Transverse colon (tissue), 4 donors: Measurements from ENCODE around the gene ETDC. TPM values are rescaled to one million over a fixed set of nuclear protein-coding genes. Genes with fewer than 3 reads are reported as not detected.
"Not testable (repeated sequence)": the region's sequence is repeated elsewhere in the genome, so short reads cannot be mapped to it uniquely, and the experiment has no call there.

Experiments used
- DNase-seq: peaks from one replicate; pipeline ENCODE4 v3.0.0-alpha.2; 2019
- H3K27ac ChIP-seq, 4 donors: fragments of 200-600 bp; sonication (generic); 2 replicates each; pipeline ENCODE4 v1.5.1; 2016 to 2018; ENCODE audit warnings: inconsistent platforms in 4 of 4
- H3K27me3 ChIP-seq: fragments of 200-600 bp; sonication (generic); 2 replicates; pipeline ENCODE4 v1.5.1; 2017; ENCODE audit warnings: inconsistent platforms
- H3K36me3 ChIP-seq, 4 donors: fragments of 200-600 bp; sonication (generic); 2 replicates each; pipeline ENCODE4 v1.5.1; 2017 to 2019; ENCODE audit warnings: inconsistent platforms in 4 of 4
- H3K4me1 ChIP-seq, 4 donors: fragments of 200-600 bp; sonication (generic); 2 replicates each; pipeline ENCODE4 v1.5.1; 2017 to 2020; ENCODE audit warnings: inconsistent platforms in 4 of 4
- H3K4me3 ChIP-seq, 4 donors: fragments of 200-600 bp; sonication (generic); 1 replicate in 1 of 4; 2 replicates in 3 of 4; pipeline versions ENCODE4 v1.5.1 to v1.6.1; 2017 to 2019; ENCODE audit warnings: inconsistent platforms in 4 of 4
- H3K9me3 ChIP-seq, 2 donors: fragments of 200-600 bp; sonication (generic); 2 replicates each; pipeline ENCODE4 v1.5.1; 2017 to 2019; ENCODE audit warnings: inconsistent platforms in 2 of 2
- EP300 ChIP-seq: sonication (generic); formaldehyde crosslinking; IDR thresholded peaks from one replicate; pipeline ENCODE4 v1.6.1; 2017; ENCODE audit warnings: antibody characterized with exemption, low read depth
- POLR2A ChIP-seq: fragments of 450-650 bp; IDR thresholded peaks from one replicate; pipeline ENCODE4 v1.6.1; 2016; ENCODE audit warnings: antibody characterized with exemption, mild to moderate bottlenecking, moderate library complexity
- POLR2AphosphoS5 ChIP-seq, 3 donors: sonication (generic); formaldehyde crosslinking; IDR thresholded peaks; one replicate each; pipeline ENCODE4 v1.6.1; 2016; ENCODE audit warnings: antibody characterized with exemption in 3 of 3
- WGBS, 2 donors: methylation state at CpG; one replicate each; pipeline ENCODE4 v1.1.5; 2018; ENCODE audit warnings: low coverage in 1 of 2; 5-methylcytosine and 5-hydroxymethylcytosine counted together
- in situ Hi-C, 4 donors: fragments of 200-750 bp; cut with MboI; loops; one replicate each; pipeline versions ENCODE4 v1.15.0 to v1.15.1; 2017; ENCODE audit warnings: low sequenced_read_pairs in 3 of 4, low pct_ligation_motif_present in 1 of 4, low pct_unique_long_range_greater_than_20kb in 1 of 4
- intact Hi-C: fragments of 100-400 bp; cut with DNase I; formaldehyde crosslinking; loops from one replicate; pipeline ENCODE4 v1.15.1; 2023; ENCODE audit warnings: low total_unique reads
- total RNA-seq, 4 donors: library from RNA; depleted of rRNA; stranded (reverse); fragments of >200 nt; gene quantifications; one replicate each; pipeline ENCODE4 v1.1.0, GENCODE V29; 2016
- TF ChIP-seq, protein P1 (sequence below), 5 experiments: fragments of 200-600 bp in 3 of 5; fragments of 450-650 bp in 2 of 5; sonication (generic) in 3 of 5; IDR thresholded peaks; 1 replicate in 2 of 5; 2 replicates in 3 of 5; pipeline ENCODE4 v1.5.1; 2016 to 2017; ENCODE audit warnings: antibody characterized with exemption in 5 of 5, inconsistent platforms in 3 of 5, mild to moderate bottlenecking in 2 of 5, moderate library complexity in 1 of 5

The ETDC gene
- total RNA-seq = not detected

DNA sequence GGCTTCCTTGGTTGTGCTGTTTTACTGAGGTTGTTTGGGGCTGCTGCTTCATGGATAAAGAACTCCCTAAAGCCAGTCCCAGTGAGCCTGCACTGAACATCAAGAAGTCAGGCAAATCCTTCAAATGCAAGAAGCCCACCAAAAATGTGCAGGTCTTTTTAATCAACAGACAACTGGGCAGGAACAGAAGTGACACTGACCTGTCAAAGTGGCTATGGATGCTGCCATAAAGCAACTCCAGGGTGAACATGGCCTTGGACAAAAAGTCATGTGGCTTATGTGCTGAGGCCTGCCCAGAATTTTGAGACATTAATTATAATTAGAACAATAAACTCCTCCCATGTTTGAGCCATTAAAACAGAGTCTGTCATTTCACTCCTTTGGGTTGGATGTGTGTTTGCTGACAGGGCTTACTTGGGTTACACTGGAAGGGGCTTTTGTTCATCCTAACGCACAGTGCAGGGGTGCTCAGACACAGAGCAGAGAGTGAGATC lies at the start of gene ETDC:
ETDC (plus strand) TSS at position 51 of the 494 bp plus-strand sequence; CDS start at position 51, 0 bp downstream.
- Histone ChIP-seq H3K27ac (no peak within 1 kb of the TSS), H3K4me3 (no peak within 1 kb of the TSS), H3K27me3 (no peaks in the 10 kb centered on the region), H3K36me3 (no peaks in the 10 kb centered on the region), H3K4me1 (no peaks in the 10 kb centered on the region), H3K9me3 (no peaks in the 10 kb centered on the region)
- DNase-seq = no peak
- 64% methylated on average over 1 of the region's 1 CpG; no CpG with 5 or more reads in 1 of the 2 donors for WGBS, 2 donors
- in situ Hi-C loops (no loop called here), intact Hi-C loops (no loop called here)
- no peak for TF ChIP-seq POLR2A
- TF ChIP-seq POLR2AphosphoS5 (IDR thresholded peaks at IDR 0.05) = no peak
- TF ChIP-seq EP300 = no peak
- TF ChIP-seq, protein P1, sequence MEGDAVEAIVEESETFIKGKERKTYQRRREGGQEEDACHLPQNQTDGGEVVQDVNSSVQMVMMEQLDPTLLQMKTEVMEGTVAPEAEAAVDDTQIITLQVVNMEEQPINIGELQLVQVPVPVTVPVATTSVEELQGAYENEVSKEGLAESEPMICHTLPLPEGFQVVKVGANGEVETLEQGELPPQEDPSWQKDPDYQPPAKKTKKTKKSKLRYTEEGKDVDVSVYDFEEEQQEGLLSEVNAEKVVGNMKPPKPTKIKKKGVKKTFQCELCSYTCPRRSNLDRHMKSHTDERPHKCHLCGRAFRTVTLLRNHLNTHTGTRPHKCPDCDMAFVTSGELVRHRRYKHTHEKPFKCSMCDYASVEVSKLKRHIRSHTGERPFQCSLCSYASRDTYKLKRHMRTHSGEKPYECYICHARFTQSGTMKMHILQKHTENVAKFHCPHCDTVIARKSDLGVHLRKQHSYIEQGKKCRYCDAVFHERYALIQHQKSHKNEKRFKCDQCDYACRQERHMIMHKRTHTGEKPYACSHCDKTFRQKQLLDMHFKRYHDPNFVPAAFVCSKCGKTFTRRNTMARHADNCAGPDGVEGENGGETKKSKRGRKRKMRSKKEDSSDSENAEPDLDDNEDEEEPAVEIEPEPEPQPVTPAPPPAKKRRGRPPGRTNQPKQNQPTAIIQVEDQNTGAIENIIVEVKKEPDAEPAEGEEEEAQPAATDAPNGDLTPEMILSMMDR (IDR thresholded peaks at IDR 0.05) = no peak

DNA sequence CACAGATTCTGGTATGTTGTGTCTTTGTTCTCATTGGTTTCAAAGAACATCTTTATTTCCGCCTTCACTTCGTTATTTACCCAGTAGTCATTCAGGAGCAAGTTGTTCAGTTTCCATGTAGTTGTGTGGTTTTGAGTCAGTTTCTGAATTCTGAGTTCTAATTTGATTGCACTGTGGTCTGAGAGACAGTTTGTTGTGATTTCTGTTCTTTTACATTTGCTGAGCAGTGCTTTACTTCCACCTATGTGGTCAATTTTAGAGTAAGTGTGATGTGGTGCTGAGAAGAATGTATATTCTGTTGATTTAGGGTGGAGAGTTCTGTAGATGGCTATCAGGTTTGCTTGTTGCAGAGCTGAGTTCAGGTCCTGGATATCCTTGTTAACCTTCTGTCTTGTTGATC lies 48.3 kb upstream of the ETDC start:
- H3K9me3 ChIP-seq, DNase-seq, H3K27ac ChIP-seq, in situ Hi-C loops, H3K4me3 ChIP-seq, H3K36me3 ChIP-seq, H3K4me1 ChIP-seq, H3K27me3 ChIP-seq, intact Hi-C loops: not testable (repeated sequence)
- WGBS, 2 donors = 84% methylated on average over 2 of the region's 2 CpGs; no CpG with 5 or more reads in 1 of the 2 donors

DNA sequence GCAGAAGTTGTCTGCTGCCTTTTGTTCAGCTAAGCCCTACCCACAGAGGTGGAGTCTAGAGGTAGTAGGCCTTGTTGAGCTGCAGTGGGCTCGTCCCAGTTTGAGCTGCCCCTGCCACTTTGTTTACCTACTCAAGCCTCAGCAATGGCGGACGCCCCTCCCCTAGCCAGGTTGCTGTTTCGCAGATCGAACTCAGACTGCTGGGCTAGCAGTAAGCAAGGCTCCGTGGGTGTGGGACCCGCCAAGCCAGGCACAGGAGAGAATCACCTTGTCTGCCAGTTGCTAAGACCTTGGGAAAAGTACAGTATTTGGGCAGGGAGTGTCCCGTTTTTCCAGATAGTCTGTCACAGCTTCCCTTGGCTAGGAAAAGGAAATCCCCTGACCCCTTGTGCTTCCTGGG lies 45.9 kb upstream of the ETDC start:
- 88% methylated on average over 8 of the region's 8 CpGs; no CpG with 5 or more reads in 1 of the 2 donors for WGBS, 2 donors
- DNase-seq, H3K27me3 ChIP-seq, H3K9me3 ChIP-seq, H3K4me3 ChIP-seq, H3K27ac ChIP-seq, in situ Hi-C loops, H3K4me1 ChIP-seq, intact Hi-C loops, H3K36me3 ChIP-seq: not testable (repeated sequence)

DNA sequence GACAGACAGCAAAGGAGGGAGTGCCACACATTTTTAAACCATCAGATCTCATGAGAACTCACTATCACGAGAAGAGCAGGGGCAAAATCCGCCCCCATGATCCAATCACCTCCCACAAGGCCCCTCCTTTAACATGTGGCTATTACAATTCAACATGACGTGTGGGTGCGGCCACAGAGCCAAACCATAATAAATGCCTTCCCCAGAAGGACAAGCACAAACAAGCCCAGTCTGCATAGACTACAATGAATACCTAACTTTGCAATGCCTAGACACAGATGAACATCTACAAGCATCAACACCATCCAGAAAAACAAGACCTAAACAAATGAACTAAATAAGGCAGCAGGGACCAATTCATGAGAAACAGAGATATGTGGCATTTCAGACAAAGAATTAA lies 45.1 kb upstream of the ETDC start:
- no peaks in the 10 kb centered on the region for H3K27me3 ChIP-seq
- in situ Hi-C loops = no loop called here
- H3K4me3 ChIP-seq = no peak overlapping the region
- H3K27ac ChIP-seq = no peak overlapping the region
- WGBS, 2 donors = 74% methylated on average over 4 of the region's 4 CpGs; no CpG with 5 or more reads in 1 of the 2 donors
- DNase-seq = no peak
- TF ChIP-seq, protein P1 (IDR thresholded peaks at IDR 0.05) = no peak
- no peak for TF ChIP-seq POLR2A
- no peak for TF ChIP-seq EP300
- no peak for TF ChIP-seq POLR2AphosphoS5 (IDR thresholded peaks at IDR 0.05)
- no peaks in the 10 kb centered on the region for H3K36me3 ChIP-seq
- intact Hi-C loops = no loop called here
- no peaks in the 10 kb centered on the region for H3K4me1 ChIP-seq
- H3K9me3 ChIP-seq = no peaks in the 10 kb centered on the region

DNA sequence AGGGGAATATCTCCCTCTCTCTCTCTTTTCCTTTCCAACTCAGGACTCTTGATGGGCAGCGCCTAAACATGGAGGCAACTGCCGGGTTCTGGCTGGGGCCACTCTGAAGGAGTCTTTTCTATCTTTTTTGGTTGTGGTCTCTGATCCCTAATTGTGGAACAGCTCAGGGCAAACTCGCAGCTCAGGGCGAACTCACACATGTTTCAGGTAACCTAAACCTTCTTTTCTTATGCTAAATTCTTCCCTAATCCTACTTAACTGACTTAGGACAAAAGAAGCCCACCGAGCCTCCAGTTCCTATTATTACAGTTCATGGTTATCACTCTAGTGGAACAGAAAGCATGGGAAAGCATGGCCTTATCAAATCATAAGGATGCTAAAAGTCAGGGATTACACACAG lies 36.1 kb upstream of the ETDC start:
- Histone ChIP-seq H3K27ac (no peak overlapping the region), H3K4me3 (no peak overlapping the region), H3K36me3 (no peaks in the 10 kb centered on the region), H3K27me3 (no peaks in the 10 kb centered on the region), H3K4me1 (no peaks in the 10 kb centered on the region), H3K9me3 (no peaks in the 10 kb centered on the region)
- WGBS, 2 donors = 76% methylated on average over 5 of the region's 5 CpGs; no CpG with 5 or more reads in 1 of the 2 donors
- DNase-seq = no peak
- TF ChIP-seq POLR2AphosphoS5 (IDR thresholded peaks at IDR 0.05) = no peak
- TF ChIP-seq POLR2A = no peak
- no peak for TF ChIP-seq EP300
- TF ChIP-seq, protein P1 (IDR thresholded peaks at IDR 0.05) = no peak
- in situ Hi-C loops (no loop called here), intact Hi-C loops (no loop called here)
